Endothelial cell of umbilical vein (primary cell): ENCODE measurements around the gene IFIT3. TPM values are rescaled to one million over a fixed set of nuclear protein-coding genes. Genes with fewer than 3 reads are reported as not detected.

Experiments
- BruUV-seq: library from RNA; stranded (reverse); fragments of 400-500 nt; replicated peaks from 2 replicates; lab custom pipeline; 2021; lab: Mats Ljungman, UMichigan
- CTCF ChIA-PET: fragments of 300-600, 350-600 bp; sonication (Branson Sonifier 250); formaldehyde crosslinking; loops from one replicate; lab custom pipeline; 2021; ENCODE audit warnings: antibody characterized with exemption, inconsistent platforms; lab: Charles Lee
- POLR2A ChIA-PET: fragments of 300-600, 350-600 bp; sonication (Branson Sonifier 250); formaldehyde crosslinking; loops from one replicate; lab custom pipeline; 2021; ENCODE audit warnings: antibody characterized with exemption, inconsistent platforms; lab: Charles Lee
- DNase-seq: peaks from one replicate; pipeline ENCODE4 v3.0.0-alpha.2; 2011; ENCODE audit warnings: low read depth, low spot score
- FAIRE-seq: peaks from 2 replicates; lab custom pipeline; 2011; peaks lifted over from hg19 to GRCh38; lab: Jason Lieb, UNC
- H2AFZ ChIP-seq: 2 replicates; pipeline ENCODE4 v1.6.0; 2012; ENCODE audit warnings: low read depth, low read length, control low read depth, inconsistent platforms
- H3K27ac ChIP-seq: 2 replicates; pipeline ENCODE4 v1.5.1; 2011; ENCODE audit warnings: low read depth, mild to moderate bottlenecking, control low read depth, low read length, moderate library complexity; ENCODE audit not compliant: insufficient read depth
- H3K27me3 ChIP-seq, 2 experiments: 2 replicates each; pipeline versions ENCODE4 v1.6.0 to v1.6.1; 2011; ENCODE audit warnings: low read length in 2 of 2, mixed read lengths in 1 of 2; ENCODE audit not compliant: control insufficient read depth in 2 of 2, insufficient read depth in 2 of 2
- H3K36me3 ChIP-seq, 2 experiments: 2 replicates in 1 of 2; 3 replicates in 1 of 2; pipeline ENCODE4 v1.5.1; 2011; ENCODE audit warnings: low read length in 2 of 2, mild to moderate bottlenecking in 1 of 2, moderate library complexity in 1 of 2; ENCODE audit not compliant: control insufficient read depth in 2 of 2, insufficient read depth in 2 of 2; ENCODE audit errors: extremely low read depth in 1 of 2
- H3K4me1 ChIP-seq: 3 replicates; pipeline ENCODE4 v1.5.1; 2011; ENCODE audit warnings: mild to moderate bottlenecking, low read length; ENCODE audit not compliant: control insufficient read depth, insufficient read depth; ENCODE audit errors: extremely low read depth
- H3K4me2 ChIP-seq: 2 replicates; pipeline ENCODE4 v1.6.1; 2011; ENCODE audit warnings: low read length, control low read depth, mixed read lengths; ENCODE audit not compliant: insufficient read depth
- H3K4me3 ChIP-seq, 3 experiments: fragments of 200-600 bp in 1 of 3; sonication (generic), shearing (Covaris generic) in 1 of 3; replicated peaks in 1 of 3; 2 replicates each; pipeline ENCODE4 v1.5.1; 2011 to 2016; ENCODE audit warnings: control low read depth in 3 of 3, low read length in 3 of 3, mild to moderate bottlenecking in 2 of 3, inconsistent platforms in 1 of 3, low read depth in 1 of 3, moderate library complexity in 1 of 3; ENCODE audit not compliant: insufficient read depth in 1 of 3
- H3K79me2 ChIP-seq: 2 replicates; pipeline ENCODE4 v1.6.0; 2012; ENCODE audit warnings: low read length, inconsistent platforms; ENCODE audit not compliant: control insufficient read depth, insufficient read depth
- H3K9ac ChIP-seq: replicated peaks from 2 replicates; pipeline ENCODE3; 2011; ENCODE audit warnings: low read length, control low read depth; ENCODE audit not compliant: insufficient read depth; ENCODE audit errors: extremely low read depth
- H3K9me1 ChIP-seq: replicated peaks from 3 replicates; pipeline ENCODE4 v1.6.0; 2011; ENCODE audit warnings: mild to moderate bottlenecking, low read length; ENCODE audit not compliant: control insufficient read depth, insufficient read depth; ENCODE audit errors: extremely low read depth
- H3K9me3 ChIP-seq: replicated peaks from 2 replicates; pipeline ENCODE4 v1.5.1; 2012; ENCODE audit warnings: low read length, inconsistent platforms; ENCODE audit not compliant: control insufficient read depth, insufficient read depth
- H4K20me1 ChIP-seq: replicated peaks from 2 replicates; pipeline ENCODE3; 2011; ENCODE audit warnings: mild to moderate bottlenecking, low read length; ENCODE audit not compliant: control insufficient read depth, insufficient read depth; ENCODE audit errors: extremely low read depth
- CTCF ChIP-seq, 2 donors: IDR thresholded peaks; 1 replicate in 1 of 2; 2 replicates in 1 of 2; pipeline ENCODE4 v1.5.1; 2011; ENCODE audit warnings: low read length in 2 of 2, mild to moderate bottlenecking in 2 of 2, moderate library complexity in 2 of 2, control low read depth in 1 of 2, inconsistent platforms in 1 of 2, low read depth in 1 of 2; ENCODE audit not compliant: insufficient read depth in 1 of 2; ENCODE audit errors: extremely low read depth in 1 of 2
- EZH2 ChIP-seq: IDR thresholded peaks from 2 replicates; pipeline ENCODE4 v1.6.1; 2012; ENCODE audit warnings: borderline replicate concordance, low read depth, mild to moderate bottlenecking, moderate library complexity, low read length, inconsistent platforms; ENCODE audit not compliant: severe bottlenecking
- FOS ChIP-seq: IDR thresholded peaks from 2 replicates; pipeline ENCODE4 v1.6.1; 2011; ENCODE audit warnings: mild to moderate bottlenecking, low read length, moderate library complexity, borderline replicate concordance; ENCODE audit not compliant: insufficient read depth
- GATA2 ChIP-seq: IDR thresholded peaks from 2 replicates; pipeline ENCODE4 v1.7.0; 2011; ENCODE audit warnings: low read depth, mild to moderate bottlenecking, moderate library complexity, mixed read lengths, low read length; ENCODE audit not compliant: insufficient read length, insufficient read depth
- JUN ChIP-seq: IDR thresholded peaks from 2 replicates; pipeline ENCODE4 v1.6.1; 2011; ENCODE audit warnings: borderline replicate concordance, low read depth; ENCODE audit not compliant: insufficient read length, insufficient read depth
- MAX ChIP-seq: IDR thresholded peaks from 2 replicates; pipeline ENCODE4 v1.6.1; 2011; ENCODE audit not compliant: insufficient read depth, insufficient read length
- MYC ChIP-seq: IDR thresholded peaks from one replicate; pipeline ENCODE4 v1.6.1; 2011; ENCODE audit warnings: mild to moderate bottlenecking, low read depth, low read length
- POLR2A ChIP-seq: IDR thresholded peaks from 2 replicates; pipeline ENCODE4 v1.6.1; 2012; ENCODE audit warnings: low read depth, mild to moderate bottlenecking, control low read depth, low read length
- POLR2AphosphoS5 ChIP-seq: IDR thresholded peaks from 2 replicates; pipeline ENCODE4 v1.6.1; 2012; ENCODE audit warnings: low read depth, mild to moderate bottlenecking, control low read depth, low read length, moderate library complexity; ENCODE audit not compliant: insufficient read depth
- dilution Hi-C: fragments of 300-500 bp; cut with MboI; formaldehyde crosslinking; loops from one replicate; pipeline ENCODE4 v1.15.0; 2019; ENCODE audit warnings: low sequenced_read_pairs; ENCODE audit not compliant: extremely low pct_ligation_motif_present
- intact Hi-C: fragments of 100-400 bp; cut with micrococcal nuclease; formaldehyde crosslinking; loops from one replicate; pipeline ENCODE4 v1.10.0; 2022
- polyA plus RNA-seq, 4 experiments: library from polyadenylated mRNA; depleted of rRNA in 3 of 4; stranded (reverse) in 3 of 4; unstranded in 1 of 4; fragments of >200 nt; gene quantifications; 2 replicates each; pipeline versions ENCODE4 v1.2.1 to v1.2.3, GENCODE V29; 2011 to 2012; ENCODE audit warnings: missing spikeins in 1 of 4
- total RNA-seq: library from RNA; stranded (reverse); gene quantifications from 2 replicates; pipeline ENCODE4 v1.2.3, GENCODE V29; 2021

Gene IFIT3
- total and polyA plus RNA-seq, 2 donors (not counting 3 experiments of a cell fraction or from before 2014, with no cell fraction given), result 1.2 to 3.1 TPM

GRCh38 chr10:89362929-89363328, 35.1 kb downstream of the IFIT3 start:
- dilution Hi-C loops (no loop called here), intact Hi-C loops (no loop called here)
- CTCF ChIA-PET, result interaction anchor here (1.4 to 2.4 kb wide), 3 partner anchors 11 to 29 kb away, joined by 3 to 6 read pairs (median 6); partner anchors contain the start of gene IFIT1

GRCh38 chr10:89363729-89364442, 36.1 kb downstream of the IFIT3 start:
- POLR2A ChIA-PET, result no interaction called here
- no peaks in the 10 kb centered on the region for H4K20me1 ChIP-seq

More at GRCh38 chr10:89362929-89363328, 35.1 kb downstream of the IFIT3 start:
- no peak overlapping the region for H2AFZ ChIP-seq
- no peak overlapping the region for H3K9ac ChIP-seq
- no peaks in the 10 kb centered on the region for H3K79me2 ChIP-seq
- H3K4me2 ChIP-seq, result no peak overlapping the region
- BruUV-seq, result no TSS peak
- POLR2A ChIA-PET, result no interaction called here
- TF ChIP-seq POLR2A (no peak), JUN (no peak), MAX (no peak)
- H3K27me3 ChIP-seq, result peaks cover 9 to 23% of the 10 kb centered on the region in 2 experiments
- no peaks in the 10 kb centered on the region for H3K9me1 ChIP-seq
- no peak overlapping the region for H3K4me3 ChIP-seq
- no peaks in the 10 kb centered on the region for H4K20me1 ChIP-seq
- FAIRE-seq, result no peak
- DNase-seq, result no peak
- no peak overlapping the region for H3K27ac ChIP-seq
- H3K36me3 ChIP-seq, result no peaks in the 10 kb centered on the region
- no peaks in the 10 kb centered on the region for H3K4me1 ChIP-seq
- no peaks in the 10 kb centered on the region for H3K9me3 ChIP-seq

More at GRCh38 chr10:89363729-89364442, 36.1 kb downstream of the IFIT3 start:
- Histone ChIP-seq H3K9ac (no peak overlapping the region), H3K79me2 (no peaks in the 10 kb centered on the region), H3K4me3 (no peak overlapping the region), H3K9me1 (no peaks in the 10 kb centered on the region), H3K9me3 (no peaks in the 10 kb centered on the region), H3K27me3 (peaks cover 9 to 23% of the 10 kb centered on the region in 2 experiments), H3K4me1 (no peaks in the 10 kb centered on the region), H2AFZ (no peak overlapping the region), H3K27ac (no peak overlapping the region), H3K4me2 (no peak overlapping the region), H3K36me3 (no peaks in the 10 kb centered on the region)
- intact Hi-C loops (no loop called here), dilution Hi-C loops (no loop called here)
- no peak for TF ChIP-seq CTCF (IDR thresholded peaks at IDR 0.05; ENCODE audit: extremely low read depth in 1 of 2, insufficient read depth in 1 of 2, low read depth in 1 of 2, low read length in 2 of 2)
- TF ChIP-seq JUN, result no peak
- no peak for TF ChIP-seq POLR2AphosphoS5
- TF ChIP-seq MYC, result no peak
- no peak for TF ChIP-seq GATA2
- TF ChIP-seq FOS, result no peak
- no peak for TF ChIP-seq POLR2A
- TF ChIP-seq MAX, result no peak
- no peak for TF ChIP-seq EZH2
- CTCF ChIA-PET, result interaction anchor here (1.4 to 2.4 kb wide), 3 partner anchors 12 to 28 kb away, joined by 3 to 6 read pairs (median 6); partner anchors contain the start of gene IFIT1
- BruUV-seq, result no TSS peak
- DNase-seq, result no peak
- FAIRE-seq, result peak; percentile 50
